ENCODE data around the gene RHBDD1. TPM values are rescaled to one million over a fixed set of nuclear protein-coding genes. Genes with fewer than 3 reads are reported as not detected.

Gene RHBDD1
- total and polyA plus RNA-seq, 8 donors = 1.8 to 31.6 (median 6.0) TPM

DNA sequence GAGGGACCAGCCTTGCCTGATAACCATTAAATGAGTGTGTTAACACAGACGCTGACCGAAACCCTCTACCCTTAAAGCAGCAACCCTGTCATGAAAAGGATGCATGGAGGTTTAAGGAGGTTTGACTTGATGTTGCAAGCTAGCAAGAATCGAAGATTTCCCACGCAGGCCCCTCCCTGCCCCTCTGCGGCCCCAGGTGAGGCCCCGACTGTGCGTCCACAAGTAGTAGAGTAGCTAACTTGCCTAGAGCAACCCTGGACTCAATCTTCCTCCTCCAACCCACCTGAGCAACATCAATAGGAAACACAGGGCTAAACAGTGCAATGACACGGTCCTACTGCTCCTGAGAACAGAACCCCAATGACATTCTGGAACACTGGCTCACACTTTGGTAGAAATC lies 178.0 kb downstream of the RHBDD1 start:
- H3K36me3 ChIP-seq = no peaks in the 10 kb centered on the region
- TF ChIP-seq POLR2A (IDR thresholded peaks at IDR 0.05) (no peak), POLR2AphosphoS5 (IDR thresholded peaks at IDR 0.05) (no peak), CTCF (IDR thresholded peaks at IDR 0.05) (no peak), EP300 (IDR thresholded peaks at IDR 0.05) (no peak)
- intact Hi-C loops (cut with DNase I; ENCODE audit: low total_unique reads) = no loop called here
- no peak overlapping the region for H3K4me3 ChIP-seq
- 84 to 90% (median 86%) methylated on average over 8 of the region's 8 CpGs for WGBS, 5 donors
- no peaks in the 10 kb centered on the region for H3K27me3 ChIP-seq
- no peaks in the 10 kb centered on the region for H3K9me3 ChIP-seq
- no peak for DNase-seq
- H3K4me1 ChIP-seq = no peaks in the 10 kb centered on the region
- H3K27ac ChIP-seq = no peak overlapping the region

GRCh38 chr2:227016894-227017293 lies 181.0 kb downstream of the RHBDD1 start:
- intact Hi-C loops (cut with DNase I; ENCODE audit: low total_unique reads) = no loop called here

DNA sequence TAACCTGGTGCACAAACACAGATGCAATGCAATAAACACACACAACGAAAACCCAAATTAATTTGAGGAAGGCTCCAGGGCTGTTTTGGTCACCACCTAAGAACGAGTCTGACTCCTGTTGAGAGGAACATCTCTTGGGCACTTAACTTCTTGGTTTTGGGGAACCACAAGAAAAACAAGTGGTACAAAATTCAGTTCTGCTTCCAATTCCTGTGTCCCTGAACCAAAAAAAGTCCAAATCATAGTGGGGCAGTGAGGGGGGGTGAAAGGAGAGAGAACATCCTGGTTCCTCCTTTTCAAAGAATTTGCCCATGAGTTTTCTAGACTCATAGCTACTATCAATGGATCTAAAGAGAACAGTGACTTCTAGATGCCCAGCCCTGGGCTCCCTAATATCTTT lies 184.6 kb downstream of the RHBDD1 start:
- WGBS, 5 donors = 75 to 89% (median 85%) methylated on average over 2 of the region's 2 CpGs

More at GRCh38 chr2:227016894-227017293, 181.0 kb downstream of the RHBDD1 start:
- TF ChIP-seq POLR2A (IDR thresholded peaks at IDR 0.05) (no peak), EP300 (IDR thresholded peaks at IDR 0.05) (no peak), POLR2AphosphoS5 (IDR thresholded peaks at IDR 0.05) (no peak), CTCF (IDR thresholded peaks at IDR 0.05) (no peak)
- Histone ChIP-seq H3K4me3 (no peak overlapping the region), H3K9me3 (no peaks in the 10 kb centered on the region), H3K27ac (no peak overlapping the region), H3K27me3 (no peaks in the 10 kb centered on the region), H3K4me1 (no peaks in the 10 kb centered on the region), H3K36me3 (no peaks in the 10 kb centered on the region)
- WGBS, 5 donors = 56 to 80% (median 60%) methylated on average over 4 of the region's 4 CpGs
- no peak for DNase-seq

DNA sequence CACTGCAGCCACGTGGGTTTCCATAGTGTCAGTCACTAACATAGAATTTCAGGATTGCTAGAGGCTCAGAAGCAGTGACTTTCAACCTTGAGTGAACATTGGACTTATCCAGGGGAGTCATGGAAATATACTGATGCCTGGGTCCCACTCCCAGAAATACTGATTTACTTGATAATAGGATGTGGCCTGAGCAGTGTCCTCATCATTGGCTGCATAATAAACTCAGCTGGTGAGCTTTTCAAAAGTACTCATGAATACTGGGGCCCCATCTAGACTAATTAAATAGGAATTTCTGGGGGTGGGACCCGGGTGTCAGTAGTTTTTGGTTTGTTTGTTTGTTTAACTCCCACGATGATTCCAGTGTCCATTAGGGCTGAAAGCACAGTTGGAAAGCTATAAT lies 186.8 kb downstream of the RHBDD1 start:
- DNase-seq = no peak
- Histone ChIP-seq H3K27me3 (no peaks in the 10 kb centered on the region), H3K4me3 (no peak overlapping the region), H3K36me3 (no peaks in the 10 kb centered on the region), H3K9me3 (no peaks in the 10 kb centered on the region), H3K4me1 (no peaks in the 10 kb centered on the region), H3K27ac (no peak overlapping the region)
- intact Hi-C loops (cut with DNase I; ENCODE audit: low total_unique reads) = no loop called here
- 62 to 73% (median 68%) methylated on average over 3 of the region's 3 CpGs for WGBS, 5 donors
- TF ChIP-seq POLR2AphosphoS5 (IDR thresholded peaks at IDR 0.05) (no peak), CTCF (IDR thresholded peaks at IDR 0.05) (no peak), POLR2A (IDR thresholded peaks at IDR 0.05) (no peak), EP300 (IDR thresholded peaks at IDR 0.05) (no peak)

More for the DNA sequence above, 184.6 kb downstream of the RHBDD1 start:
- Histone ChIP-seq H3K27ac (no peak overlapping the region), H3K36me3 (no peaks in the 10 kb centered on the region), H3K4me1 (no peaks in the 10 kb centered on the region), H3K9me3 (no peaks in the 10 kb centered on the region), H3K27me3 (no peaks in the 10 kb centered on the region), H3K4me3 (no peak overlapping the region)
- TF ChIP-seq EP300 (IDR thresholded peaks at IDR 0.05) (no peak), POLR2A (IDR thresholded peaks at IDR 0.05) (no peak), POLR2AphosphoS5 (IDR thresholded peaks at IDR 0.05) (no peak)
- intact Hi-C loops (cut with DNase I; ENCODE audit: low total_unique reads) = no loop called here
- no peak for DNase-seq

GRCh38 chr2:227025510-227025909 lies 189.7 kb downstream of the RHBDD1 start:
- Histone ChIP-seq H3K27me3 (no peaks in the 10 kb centered on the region), H3K27ac (no peak overlapping the region), H3K4me3 (no peak overlapping the region), H3K36me3 (no peaks in the 10 kb centered on the region), H3K4me1 (no peaks in the 10 kb centered on the region), H3K9me3 (no peaks in the 10 kb centered on the region)
- no peak for TF ChIP-seq EP300 (IDR thresholded peaks at IDR 0.05)
- no peak for TF ChIP-seq POLR2AphosphoS5 (IDR thresholded peaks at IDR 0.05)
- no peak for TF ChIP-seq CTCF (IDR thresholded peaks at IDR 0.05)
- no peak for TF ChIP-seq POLR2A (IDR thresholded peaks at IDR 0.05)
- no peak for DNase-seq
- intact Hi-C loops (cut with DNase I; ENCODE audit: low total_unique reads) = no loop called here
- WGBS, 5 donors = 71 to 89% (median 83%) methylated on average over 2 of the region's 2 CpGs

Measured in stomach (tissue), 9 donors.